ENCODE results near the gene SIT1. TPM values are rescaled to one million over a fixed set of nuclear protein-coding genes. Genes with fewer than 3 reads are reported as not detected.

SIT1 gene
- 1 to 10 TPM in 3 of 4 donors, under 1 TPM in 1; 0.74 to 5.2 (median 1.1) TPM for total RNA-seq

- no peak for TF ChIP-seq CTCF (IDR thresholded peaks at IDR 0.05)
- ATAC-seq (ENCODE audit: low FRiP score) (no peak), DNase-seq (ENCODE audit: low spot score) (no peak)
These were observed at the start of gene SIT1 for GRCh38 chr9:35650341-35651158. SIT1 (minus strand) TSS chr9:35650931; CDS start chr9:35650853, 78 bp downstream.

- DNase-seq (ENCODE audit: low spot score) (no peak), ATAC-seq (ENCODE audit: low FRiP score) (no peak)
These were observed 49.3 kb upstream of the SIT1 start for GRCh38 chr9:35700031-35700430.

GRCh38 chr9:35698231-35698630 lies 47.5 kb upstream of the SIT1 start:
- no peak for TF ChIP-seq CTCF (IDR thresholded peaks at IDR 0.05)
- DNase-seq (ENCODE audit: low spot score) (no peak), ATAC-seq (ENCODE audit: low FRiP score) (no peak)

More at GRCh38 chr9:35700031-35700430, 49.3 kb upstream of the SIT1 start:
- no peak for TF ChIP-seq CTCF (IDR thresholded peaks at IDR 0.05)

- TF ChIP-seq CTCF (IDR thresholded peaks at IDR 0.05) = no peak
- no peak for DNase-seq (ENCODE audit: low spot score)
- no peak for ATAC-seq (ENCODE audit: low FRiP score)
These were observed 46.8 kb upstream of the SIT1 start for GRCh38 chr9:35697486-35697885.

- peak; percentile 71 for ATAC-seq (ENCODE audit: low FRiP score)
- no peak for TF ChIP-seq CTCF (IDR thresholded peaks at IDR 0.05)
These were observed 45.9 kb upstream of the SIT1 start for GRCh38 chr9:35696520-35697215.

GRCh38 chr9:35695943-35696401 lies 45.2 kb upstream of the SIT1 start:
- DNase-seq (ENCODE audit: low spot score) (no peak), ATAC-seq (ENCODE audit: low FRiP score) (no peak)
- no peak for TF ChIP-seq CTCF (IDR thresholded peaks at IDR 0.05)

More at GRCh38 chr9:35696520-35697215, 45.9 kb upstream of the SIT1 start:
- DNase-seq (ENCODE audit: low spot score) = no peak

Data from omental fat pad (tissue), 4 donors.